IPS-NIHi7 (cell line): ENCODE data around the gene TSSK3.
"Not testable (repeated sequence)": the region's sequence is repeated elsewhere in the genome, so short reads cannot be mapped to it uniquely, and the experiment has no call there.

Experiments
- DNase-seq: peaks from one replicate; pipeline ENCODE4 v3.0.0; 2012; ENCODE audit warnings: mixed read lengths; ENCODE audit errors: extremely low spot score

The TSSK3 gene

GRCh38 chr1:32338637-32339145, 23.6 kb upstream of the TSSK3 start:
- DNase-seq = no peak

- no peak for DNase-seq
Measured at GRCh38 chr1:32339363-32339978, 22.9 kb upstream of the TSSK3 start.

GRCh38 chr1:32341186-32341757, 21.1 kb upstream of the TSSK3 start:
- DNase-seq = no peak

- DNase-seq = no peak
Measured at GRCh38 chr1:32341971-32342370, 20.4 kb upstream of the TSSK3 start.

- no peak for DNase-seq
Measured at GRCh38 chr1:32342704-32343103, 19.6 kb upstream of the TSSK3 start.

- no peak for DNase-seq
Measured at GRCh38 chr1:32345289-32345827, 17.0 kb upstream of the TSSK3 start.

- DNase-seq = no peak
Measured at GRCh38 chr1:32346532-32347157, 15.7 kb upstream of the TSSK3 start.

- no peak for DNase-seq
Measured at GRCh38 chr1:32349211-32349708, 13.1 kb upstream of the TSSK3 start.

- DNase-seq = peak; percentile 90
Measured at GRCh38 chr1:32350785-32351398, 11.4 kb upstream of the TSSK3 start.

GRCh38 chr1:32351399-32352238, 10.7 kb upstream of the TSSK3 start:
- DNase-seq = peak; percentile 100

- DNase-seq = no peak
Measured at GRCh38 chr1:32352239-32352745, 10.0 kb upstream of the TSSK3 start.

- no peak for DNase-seq
Measured at GRCh38 chr1:32352831-32353383, 9.4 kb upstream of the TSSK3 start.

GRCh38 chr1:32353431-32353830, 8.9 kb upstream of the TSSK3 start:
- DNase-seq = no peak

GRCh38 chr1:32353886-32354570, 8.3 kb upstream of the TSSK3 start:
- DNase-seq = no peak

GRCh38 chr1:32355778-32356177, 6.6 kb upstream of the TSSK3 start:
- DNase-seq = not testable (repeated sequence)

GRCh38 chr1:32356478-32356877, 5.9 kb upstream of the TSSK3 start:
- DNase-seq = no peak

GRCh38 chr1:32357614-32358013, 4.7 kb upstream of the TSSK3 start:
- no peak for DNase-seq

- DNase-seq = no peak
Measured at GRCh38 chr1:32358435-32358834, 3.9 kb upstream of the TSSK3 start.

GRCh38 chr1:32361308-32361673, 1.0 kb upstream of the TSSK3 start:
- no peak for DNase-seq
